Measurements from ENCODE around the gene LYSMD4.

LYSMD4 gene

GRCh38 chr15:99731336-99732123, 1.7 kb downstream of the LYSMD4 start:
- DNase-seq = no peak

GRCh38 chr15:99729920-99730319, 3.3 kb downstream of the LYSMD4 start:
- peak; percentile 51 for DNase-seq

- DNase-seq = no peak
Observed at GRCh38 chr15:99729327-99729726, 3.9 kb downstream of the LYSMD4 start.

GRCh38 chr15:99728916-99729315, 4.3 kb downstream of the LYSMD4 start:
- DNase-seq = no peak

GRCh38 chr15:99727733-99728132, 5.5 kb downstream of the LYSMD4 start:
- no peak for DNase-seq

- no peak for DNase-seq
Observed at GRCh38 chr15:99727330-99727729, 5.9 kb downstream of the LYSMD4 start.

- no peak for DNase-seq
Observed at GRCh38 chr15:99726333-99726732, 6.9 kb downstream of the LYSMD4 start.

GRCh38 chr15:99722406-99722805, 10.8 kb downstream of the LYSMD4 start:
- DNase-seq = no peak

- no peak for DNase-seq
Observed at GRCh38 chr15:99721896-99722295, 11.3 kb downstream of the LYSMD4 start.

GRCh38 chr15:99721104-99721778, 12.0 kb downstream of the LYSMD4 start:
- no peak for DNase-seq

GRCh38 chr15:99720533-99720932, 12.7 kb downstream of the LYSMD4 start:
- DNase-seq = no peak

- DNase-seq = peak; percentile 77
Observed at GRCh38 chr15:99719096-99719541, 14.1 kb downstream of the LYSMD4 start.

GRCh38 chr15:99718421-99718820, 14.8 kb downstream of the LYSMD4 start:
- DNase-seq = no peak

GRCh38 chr15:99717161-99718009, 15.9 kb downstream of the LYSMD4 start:
- no peak for DNase-seq

GRCh38 chr15:99716540-99717095, 16.6 kb downstream of the LYSMD4 start:
- no peak for DNase-seq

- DNase-seq = no peak
Observed at GRCh38 chr15:99712415-99712814, 20.8 kb downstream of the LYSMD4 start.

- DNase-seq = no peak
Observed at GRCh38 chr15:99711625-99712024, 21.6 kb downstream of the LYSMD4 start.

GRCh38 chr15:99709243-99709986, 23.8 kb downstream of the LYSMD4 start:
- no peak for DNase-seq

GRCh38 chr15:99708563-99708962, 24.7 kb downstream of the LYSMD4 start:
- peak; percentile 62 for DNase-seq

GRCh38 chr15:99707473-99708270, 25.6 kb downstream of the LYSMD4 start:
- no peak for DNase-seq

- DNase-seq = no peak
Observed at GRCh38 chr15:99706557-99707303, 26.5 kb downstream of the LYSMD4 start.
